Astrocyte (in vitro differentiated cells and primary cell): ENCODE data around the gene KLRC1. TPM values are rescaled to one million over a fixed set of nuclear protein-coding genes. Genes with fewer than 3 reads are reported as not detected.

ENCODE experiments used
- DNase-seq: peaks from one replicate; pipeline ENCODE4 v3.0.0-alpha.2; 2010; ENCODE audit warnings: low read depth
- FAIRE-seq: peaks from 2 replicates; lab custom pipeline; 2011; peaks lifted over from hg19 to GRCh38; lab: Jason Lieb, UNC
- H2AFZ ChIP-seq: 2 replicates; pipeline ENCODE4 v1.6.0; 2012; ENCODE audit warnings: low read depth, low read length, inconsistent platforms
- H3K27ac ChIP-seq: 2 replicates; pipeline ENCODE4 v1.5.1; 2011; ENCODE audit warnings: low read depth, low read length, inconsistent platforms
- H3K27me3 ChIP-seq: 2 replicates; pipeline ENCODE4 v1.6.0; 2011; ENCODE audit warnings: low read length, inconsistent platforms; ENCODE audit not compliant: insufficient read depth
- H3K36me3 ChIP-seq: 2 replicates; pipeline ENCODE4 v1.5.1; 2011; ENCODE audit warnings: low read length, inconsistent platforms; ENCODE audit not compliant: insufficient read depth
- H3K4me1 ChIP-seq: 2 replicates; pipeline ENCODE4 v1.5.1; 2011; ENCODE audit warnings: low read length, inconsistent platforms; ENCODE audit not compliant: insufficient read depth
- H3K4me2 ChIP-seq: 2 replicates; pipeline ENCODE4 v1.6.0; 2012; ENCODE audit warnings: low read length, inconsistent platforms
- H3K4me3 ChIP-seq: 2 replicates; pipeline ENCODE4 v1.5.1; 2011; ENCODE audit warnings: low read depth, mild to moderate bottlenecking, low read length, inconsistent platforms; ENCODE audit not compliant: insufficient read depth
- H3K79me2 ChIP-seq: 2 replicates; pipeline ENCODE4 v1.6.0; 2012; ENCODE audit warnings: mild to moderate bottlenecking, low read length, inconsistent platforms; ENCODE audit not compliant: insufficient read depth
- H3K9ac ChIP-seq: 2 replicates; pipeline ENCODE4 v1.6.0; 2012; ENCODE audit warnings: mild to moderate bottlenecking, low read length, inconsistent platforms
- H3K9me3 ChIP-seq: 2 replicates; pipeline ENCODE4 v1.5.1; 2012; ENCODE audit warnings: low read depth, mild to moderate bottlenecking, low read length, inconsistent platforms; ENCODE audit not compliant: insufficient read depth
- H4K20me1 ChIP-seq: 2 replicates; pipeline ENCODE4 v1.6.0; 2012; ENCODE audit warnings: low read length, inconsistent platforms; ENCODE audit not compliant: insufficient read depth
- H3K27ac Mint-ChIP-seq: one replicate; pipeline ENCODE4 v1.8.0; 2021; ENCODE audit warnings: mild to moderate bottlenecking, mixed read lengths; ENCODE audit not compliant: unreplicated experiment
- H3K27me3 Mint-ChIP-seq: one replicate; pipeline ENCODE4 v1.8.0; 2021; ENCODE audit warnings: low read depth, mixed read lengths; ENCODE audit not compliant: unreplicated experiment
- H3K36me3 Mint-ChIP-seq: one replicate; pipeline ENCODE4 v1.8.0; 2021; ENCODE audit warnings: low read depth, mixed read lengths; ENCODE audit not compliant: unreplicated experiment
- H3K4me1 Mint-ChIP-seq: one replicate; pipeline ENCODE4 v1.8.0; 2021; ENCODE audit warnings: low read depth, mixed read lengths; ENCODE audit not compliant: unreplicated experiment
- H3K4me3 Mint-ChIP-seq: one replicate; pipeline ENCODE4 v1.8.0; 2021; ENCODE audit warnings: mild to moderate bottlenecking, moderate library complexity, mixed read lengths; ENCODE audit not compliant: unreplicated experiment
- H3K9me3 Mint-ChIP-seq: one replicate; pipeline ENCODE4 v1.8.0; 2021; ENCODE audit warnings: mild to moderate bottlenecking, mixed read lengths; ENCODE audit not compliant: unreplicated experiment
- CTCF ChIP-seq: IDR thresholded peaks from 2 replicates; pipeline ENCODE4 v1.5.1; 2011; ENCODE audit warnings: low read depth, mild to moderate bottlenecking, inconsistent platforms, low read length, moderate library complexity; ENCODE audit not compliant: insufficient read depth
- EZH2 ChIP-seq: IDR thresholded peaks from 2 replicates; pipeline ENCODE4 v1.6.1; 2012; ENCODE audit warnings: mild to moderate bottlenecking, low read length, inconsistent platforms; ENCODE audit not compliant: insufficient read depth
- total RNA-seq: library from RNA; stranded (reverse); gene quantifications from 2 replicates; pipeline ENCODE4 v1.2.1, GENCODE V29; 2021

Gene KLRC1
- total RNA-seq, 1 donor from 2014 or later, result not detected

- TF ChIP-seq EZH2 (no peak), CTCF (no peak)
- Histone ChIP-seq H3K36me3 (no peaks in the 10 kb centered on the region), H3K79me2 (no peaks in the 10 kb centered on the region), H3K27me3 (no peaks in the 10 kb centered on the region), H2AFZ (no peak overlapping the region), H3K4me3 (no peak overlapping the region), H3K27ac (no peak overlapping the region), H3K4me2 (no peak overlapping the region), H3K9me3 (no peaks in the 10 kb centered on the region), H3K4me1 (no peaks in the 10 kb centered on the region), H4K20me1 (no peaks in the 10 kb centered on the region), H3K9ac (no peak overlapping the region)
- Mint-ChIP-seq H3K36me3 (peaks cover 5% of the 10 kb centered on the region), H3K4me1 (no peaks in the 10 kb centered on the region), H3K4me3 (no peak overlapping the region), H3K9me3 (peaks cover 10% of the 10 kb centered on the region), H3K27ac (no peak overlapping the region), H3K27me3 (no peaks in the 10 kb centered on the region)
- no peak for DNase-seq
- no peak for FAIRE-seq
Measured at GRCh38 chr12:10469701-10470100, 16.5 kb upstream of the KLRC1 start.

- Histone ChIP-seq H3K79me2 (no peaks in the 10 kb centered on the region), H3K36me3 (no peaks in the 10 kb centered on the region), H3K9ac (no peak overlapping the region), H3K4me1 (no peaks in the 10 kb centered on the region), H3K9me3 (no peaks in the 10 kb centered on the region), H3K4me2 (no peak overlapping the region), H3K27ac (no peak overlapping the region), H3K4me3 (no peak overlapping the region), H3K27me3 (no peaks in the 10 kb centered on the region), H2AFZ (no peak overlapping the region), H4K20me1 (no peaks in the 10 kb centered on the region)
- DNase-seq (no peak), FAIRE-seq (no peak)
- peaks cover 7% of the 10 kb centered on the region for H3K36me3 Mint-ChIP-seq
- H3K4me3 Mint-ChIP-seq, result no peak overlapping the region
- TF ChIP-seq CTCF (no peak), EZH2 (no peak)
- no peaks in the 10 kb centered on the region for H3K27me3 Mint-ChIP-seq
- H3K4me1 Mint-ChIP-seq, result no peaks in the 10 kb centered on the region
- H3K27ac Mint-ChIP-seq, result no peak overlapping the region
- H3K9me3 Mint-ChIP-seq, result peaks cover 11% of the 10 kb centered on the region
Measured at GRCh38 chr12:10466311-10466710, 13.1 kb upstream of the KLRC1 start.

GRCh38 chr12:10457760-10458159 lies 4.6 kb upstream of the KLRC1 start:
- Histone ChIP-seq H3K4me2 (no peak overlapping the region), H3K4me1 (no peaks in the 10 kb centered on the region), H3K27me3 (no peaks in the 10 kb centered on the region), H3K36me3 (no peaks in the 10 kb centered on the region), H3K9ac (no peak overlapping the region), H3K4me3 (no peak overlapping the region), H3K9me3 (peaks cover 2% of the 10 kb centered on the region), H4K20me1 (no peaks in the 10 kb centered on the region), H3K27ac (no peak overlapping the region), H2AFZ (no peak overlapping the region), H3K79me2 (no peaks in the 10 kb centered on the region)
- no peak for TF ChIP-seq CTCF
- TF ChIP-seq EZH2, result no peak
- Mint-ChIP-seq H3K4me1 (no peaks in the 10 kb centered on the region), H3K27ac (no peak overlapping the region), H3K36me3 (peaks cover 3% of the 10 kb centered on the region), H3K27me3 (no peaks in the 10 kb centered on the region), H3K9me3 (peaks cover 16% of the 10 kb centered on the region), H3K4me3 (no peak overlapping the region)
- no peak for FAIRE-seq
- DNase-seq, result no peak
